Panc1 (cell line): ENCODE data around the gene ZNF20. TPM values are rescaled to one million over a fixed set of nuclear protein-coding genes. Genes with fewer than 3 reads are reported as not detected.

Experiments used
- ATAC-seq: fragments of 200-7000 bp; cut with Tn5 transposase; 2 replicates; pipeline ENCODE4 v1.9.1; 2020; ENCODE audit warnings: mild to moderate bottlenecking, moderate library complexity
- BruUV-seq: library from RNA; stranded (reverse); fragments of 400-500 nt; replicated peaks from 2 replicates; lab custom pipeline; 2021; lab: Mats Ljungman, UMichigan
- CTCF ChIA-PET: fragments of 300-600 bp; sonication (Branson Sonifier 250); formaldehyde crosslinking; loops from one replicate; lab custom pipeline; 2022; ENCODE audit warnings: antibody characterized with exemption; lab: Charles Lee
- POLR2A ChIA-PET: fragments of 300-600 bp; sonication (Branson Sonifier 250); formaldehyde crosslinking; loops from one replicate; lab custom pipeline; 2022; ENCODE audit warnings: antibody characterized with exemption; lab: Charles Lee
- DNase-seq: peaks from one replicate; pipeline ENCODE4 v3.0.0-alpha.2; 2010; ENCODE audit warnings: low read depth, low spot score
- H3K27ac ChIP-seq: 2 replicates; pipeline ENCODE4 v1.5.1; 2011; ENCODE audit warnings: mild to moderate bottlenecking, low read length, inconsistent platforms
- H3K27me3 ChIP-seq: fragments of 200-500 bp; sonication (Bioruptor generic); 2 replicates; pipeline ENCODE4 v1.6.0; 2014; ENCODE audit warnings: low read length, inconsistent platforms; ENCODE audit not compliant: control insufficient read depth, insufficient read depth
- H3K36me3 ChIP-seq: fragments of 200-500 bp; sonication (Bioruptor generic); 2 replicates; pipeline ENCODE4 v1.5.1; 2014; ENCODE audit warnings: inconsistent platforms, mild to moderate bottlenecking, low read length, moderate library complexity; ENCODE audit not compliant: control insufficient read depth, insufficient read depth
- H3K4me1 ChIP-seq: 2 replicates; pipeline ENCODE4 v1.5.1; 2011; ENCODE audit warnings: inconsistent platforms, mild to moderate bottlenecking, low read length, moderate library complexity; ENCODE audit not compliant: control insufficient read depth, insufficient read depth
- H3K4me3 ChIP-seq, 2 experiments: 2 replicates each; pipeline ENCODE4 v1.5.1; 2011 to 2012; ENCODE audit warnings: low read depth in 2 of 2, low read length in 2 of 2, mild to moderate bottlenecking in 2 of 2, inconsistent platforms in 1 of 2, moderate library complexity in 1 of 2
- H3K9me3 ChIP-seq: fragments of 200-500 bp; sonication (Bioruptor generic); 2 replicates; pipeline ENCODE4 v1.5.1; 2014; ENCODE audit warnings: low read depth, mild to moderate bottlenecking, inconsistent platforms, low read length, moderate library complexity; ENCODE audit not compliant: control insufficient read depth, insufficient read depth
- POLR2AphosphoS5 ChIP-seq: IDR thresholded peaks from 2 replicates; pipeline ENCODE4 v1.6.1; 2012; ENCODE audit warnings: mild to moderate bottlenecking, low read depth, low read length, moderate library complexity
- SIN3A ChIP-seq: IDR thresholded peaks from 2 replicates; pipeline ENCODE4 v1.6.1; 2012; ENCODE audit warnings: low read depth, mild to moderate bottlenecking, low read length, moderate library complexity, borderline replicate concordance; ENCODE audit not compliant: insufficient read depth
- TCF7L2 ChIP-seq: IDR thresholded peaks from 2 replicates; pipeline ENCODE4 v1.6.1; 2011; ENCODE audit warnings: mild to moderate bottlenecking, low read depth, low read length, inconsistent platforms
- in situ Hi-C: cut with HindIII; loops from 2 replicates; pipeline ENCODE4 v1.10.0; 2016; ENCODE audit warnings: low sequenced_read_pairs, low pct_unique_long_range_greater_than_20kb
- intact Hi-C: fragments of 100-400 bp; cut with micrococcal nuclease; formaldehyde crosslinking; loops from one replicate; pipeline ENCODE4 v1.10.0; 2022; ENCODE audit not compliant: unreplicated experiment
- total RNA-seq: library from RNA; stranded (reverse); gene quantifications from one replicate; pipeline ENCODE4 v1.2.1, GENCODE V29; 2021; ENCODE audit not compliant: unreplicated experiment
- TF ChIP-seq, protein P1 (sequence below): fragments of 450-650 bp; IDR thresholded peaks from 2 replicates; pipeline ENCODE4 v1.5.1; 2017; ENCODE audit warnings: mild to moderate bottlenecking
- TF ChIP-seq, protein P2 (sequence below), 2 experiments: IDR thresholded peaks; 2 replicates each; pipeline ENCODE4 v1.6.1; 2011 to 2012; ENCODE audit warnings: low read depth in 2 of 2, control low read depth in 1 of 2, low read length in 1 of 2, mild to moderate bottlenecking in 1 of 2, moderate library complexity in 1 of 2; ENCODE audit not compliant: insufficient read depth in 1 of 2

ZNF20 gene
- total RNA-seq, 1 experiment from 2014 or later: 4.9 TPM

DNA sequence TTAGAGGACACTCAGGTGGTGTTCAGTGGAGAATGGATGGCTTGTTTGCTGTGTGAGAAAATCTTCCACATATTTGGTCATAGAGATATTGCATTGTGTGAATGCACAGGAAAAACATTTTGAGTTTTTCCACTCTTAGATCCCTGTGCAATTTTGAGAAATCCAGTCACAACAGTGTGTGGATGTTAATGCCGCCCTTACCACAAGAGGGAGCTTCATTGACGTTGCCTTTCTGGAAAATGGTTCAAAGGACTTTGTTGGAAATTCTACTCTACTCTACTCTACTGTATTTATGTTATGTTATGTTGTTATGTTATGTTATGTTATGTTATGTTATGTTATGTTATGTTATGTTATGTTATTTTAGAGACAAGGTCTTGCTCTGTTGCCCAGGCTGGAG lies 13.4 kb downstream of the ZNF20 start:
- ChIA-PET POLR2A (no interaction called here), CTCF (no interaction called here)
- Histone ChIP-seq H3K4me3 (no peak overlapping the region), H3K4me1 (no peaks in the 10 kb centered on the region), H3K27ac (no peak overlapping the region), H3K36me3 (no peaks in the 10 kb centered on the region), H3K27me3 (no peaks in the 10 kb centered on the region), H3K9me3 (peaks cover 12% of the 10 kb centered on the region)
- in situ Hi-C loops (no loop called here), intact Hi-C loops (no loop called here)
- BruUV-seq: no TSS peak
- TF ChIP-seq, protein P1, sequence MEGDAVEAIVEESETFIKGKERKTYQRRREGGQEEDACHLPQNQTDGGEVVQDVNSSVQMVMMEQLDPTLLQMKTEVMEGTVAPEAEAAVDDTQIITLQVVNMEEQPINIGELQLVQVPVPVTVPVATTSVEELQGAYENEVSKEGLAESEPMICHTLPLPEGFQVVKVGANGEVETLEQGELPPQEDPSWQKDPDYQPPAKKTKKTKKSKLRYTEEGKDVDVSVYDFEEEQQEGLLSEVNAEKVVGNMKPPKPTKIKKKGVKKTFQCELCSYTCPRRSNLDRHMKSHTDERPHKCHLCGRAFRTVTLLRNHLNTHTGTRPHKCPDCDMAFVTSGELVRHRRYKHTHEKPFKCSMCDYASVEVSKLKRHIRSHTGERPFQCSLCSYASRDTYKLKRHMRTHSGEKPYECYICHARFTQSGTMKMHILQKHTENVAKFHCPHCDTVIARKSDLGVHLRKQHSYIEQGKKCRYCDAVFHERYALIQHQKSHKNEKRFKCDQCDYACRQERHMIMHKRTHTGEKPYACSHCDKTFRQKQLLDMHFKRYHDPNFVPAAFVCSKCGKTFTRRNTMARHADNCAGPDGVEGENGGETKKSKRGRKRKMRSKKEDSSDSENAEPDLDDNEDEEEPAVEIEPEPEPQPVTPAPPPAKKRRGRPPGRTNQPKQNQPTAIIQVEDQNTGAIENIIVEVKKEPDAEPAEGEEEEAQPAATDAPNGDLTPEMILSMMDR: no peak
- TF ChIP-seq TCF7L2 (no peak), SIN3A (no peak), POLR2AphosphoS5 (no peak)
- TF ChIP-seq, protein P2, sequence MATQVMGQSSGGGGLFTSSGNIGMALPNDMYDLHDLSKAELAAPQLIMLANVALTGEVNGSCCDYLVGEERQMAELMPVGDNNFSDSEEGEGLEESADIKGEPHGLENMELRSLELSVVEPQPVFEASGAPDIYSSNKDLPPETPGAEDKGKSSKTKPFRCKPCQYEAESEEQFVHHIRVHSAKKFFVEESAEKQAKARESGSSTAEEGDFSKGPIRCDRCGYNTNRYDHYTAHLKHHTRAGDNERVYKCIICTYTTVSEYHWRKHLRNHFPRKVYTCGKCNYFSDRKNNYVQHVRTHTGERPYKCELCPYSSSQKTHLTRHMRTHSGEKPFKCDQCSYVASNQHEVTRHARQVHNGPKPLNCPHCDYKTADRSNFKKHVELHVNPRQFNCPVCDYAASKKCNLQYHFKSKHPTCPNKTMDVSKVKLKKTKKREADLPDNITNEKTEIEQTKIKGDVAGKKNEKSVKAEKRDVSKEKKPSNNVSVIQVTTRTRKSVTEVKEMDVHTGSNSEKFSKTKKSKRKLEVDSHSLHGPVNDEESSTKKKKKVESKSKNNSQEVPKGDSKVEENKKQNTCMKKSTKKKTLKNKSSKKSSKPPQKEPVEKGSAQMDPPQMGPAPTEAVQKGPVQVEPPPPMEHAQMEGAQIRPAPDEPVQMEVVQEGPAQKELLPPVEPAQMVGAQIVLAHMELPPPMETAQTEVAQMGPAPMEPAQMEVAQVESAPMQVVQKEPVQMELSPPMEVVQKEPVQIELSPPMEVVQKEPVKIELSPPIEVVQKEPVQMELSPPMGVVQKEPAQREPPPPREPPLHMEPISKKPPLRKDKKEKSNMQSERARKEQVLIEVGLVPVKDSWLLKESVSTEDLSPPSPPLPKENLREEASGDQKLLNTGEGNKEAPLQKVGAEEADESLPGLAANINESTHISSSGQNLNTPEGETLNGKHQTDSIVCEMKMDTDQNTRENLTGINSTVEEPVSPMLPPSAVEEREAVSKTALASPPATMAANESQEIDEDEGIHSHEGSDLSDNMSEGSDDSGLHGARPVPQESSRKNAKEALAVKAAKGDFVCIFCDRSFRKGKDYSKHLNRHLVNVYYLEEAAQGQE (IDR thresholded peaks at IDR 0.05; ENCODE audit: insufficient read depth in 1 of 2, low read depth in 2 of 2, low read length in 1 of 2): no peak
- DNase-seq: no peak
- no peak for ATAC-seq

DNA sequence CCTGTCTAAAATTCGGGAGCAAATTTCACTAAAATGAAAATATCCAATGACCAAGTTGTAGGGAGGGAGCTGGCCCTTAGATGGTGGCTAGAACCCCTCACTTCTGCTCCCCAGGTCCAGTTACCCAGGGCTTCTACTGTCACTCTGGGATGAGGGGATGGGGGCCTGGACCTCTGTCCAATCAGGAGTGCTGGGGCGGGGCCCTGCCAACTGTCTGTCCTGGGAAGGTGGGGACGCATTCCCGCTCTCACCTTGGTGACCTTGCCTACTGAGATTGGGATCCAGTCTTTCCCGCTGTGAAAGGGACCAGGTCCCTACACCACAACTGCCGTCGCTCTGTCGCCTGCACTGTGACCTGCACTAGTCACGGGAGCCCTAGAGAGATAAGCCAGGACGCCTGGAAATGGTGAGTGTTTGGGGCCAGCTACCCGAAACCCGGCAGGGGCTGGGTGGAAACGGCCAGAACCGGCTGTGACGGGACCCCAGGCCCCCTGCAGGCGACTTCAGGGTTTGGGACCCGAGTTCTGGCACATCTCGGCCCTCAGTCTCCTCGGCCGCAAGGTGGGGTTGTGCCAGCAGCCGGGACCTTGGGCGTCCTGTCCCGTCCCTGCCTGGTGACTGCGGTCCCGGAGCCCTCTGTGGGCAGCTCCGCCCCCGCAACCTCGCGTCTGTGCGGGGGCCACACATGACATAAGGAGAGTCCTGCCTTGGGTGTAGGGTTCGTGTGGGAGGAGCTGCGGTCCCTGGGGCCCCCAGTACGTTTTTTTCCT lies 22.8 kb downstream of the ZNF20 start:
- no TSS peak for BruUV-seq
- POLR2A ChIA-PET: no interaction called here
- in situ Hi-C loops: no loop called here

More for the DNA sequence above, 22.8 kb downstream of the ZNF20 start:
- H3K27ac ChIP-seq: no peak overlapping the region
- TF ChIP-seq TCF7L2: no peak
- no peak for TF ChIP-seq SIN3A
- TF ChIP-seq, protein P1: no peak
- TF ChIP-seq, protein P2 (IDR thresholded peaks at IDR 0.05; ENCODE audit: insufficient read depth in 1 of 2, low read depth in 2 of 2, low read length in 1 of 2): no peak
- TF ChIP-seq POLR2AphosphoS5: no peak
- CTCF ChIA-PET: no interaction called here
- DNase-seq: no peak
- H3K9me3 ChIP-seq: peaks cover 18% of the 10 kb centered on the region
- no peaks in the 10 kb centered on the region for H3K27me3 ChIP-seq
- no peak overlapping the region for H3K4me3 ChIP-seq
- intact Hi-C loops: no loop called here
- no peaks in the 10 kb centered on the region for H3K36me3 ChIP-seq
- no peak for ATAC-seq
- no peaks in the 10 kb centered on the region for H3K4me1 ChIP-seq
